ENCODE results near the gene IFIT1B. TPM values are rescaled to one million over a fixed set of nuclear protein-coding genes. Genes with fewer than 3 reads are reported as not detected.

IFIT1B gene
- total and polyA plus RNA-seq, 2 of the 8 experiments (the other 6 are each of a cell fraction or from before 2014, with no cell fraction given), result not detected

DNA sequence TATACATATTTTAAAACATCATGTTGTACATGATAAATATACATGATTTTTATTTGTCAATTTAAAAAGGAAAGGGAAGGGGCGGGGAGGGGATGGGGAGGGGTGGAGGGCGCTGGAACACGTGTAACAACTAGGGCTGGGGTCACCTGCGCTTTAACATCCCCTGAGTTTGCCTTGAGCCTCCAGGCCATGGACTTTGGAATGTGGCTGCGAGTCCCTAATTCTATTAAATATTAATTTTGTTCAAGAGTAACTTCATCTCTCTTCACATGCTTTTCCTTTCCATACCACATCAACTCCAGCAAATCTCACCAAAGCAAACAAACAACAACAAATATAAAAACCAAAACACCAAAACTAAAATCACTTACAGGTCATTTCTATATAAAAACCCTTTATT lies 47.1 kb downstream of the IFIT1B start (continued):
- TF ChIP-seq, protein P1, sequence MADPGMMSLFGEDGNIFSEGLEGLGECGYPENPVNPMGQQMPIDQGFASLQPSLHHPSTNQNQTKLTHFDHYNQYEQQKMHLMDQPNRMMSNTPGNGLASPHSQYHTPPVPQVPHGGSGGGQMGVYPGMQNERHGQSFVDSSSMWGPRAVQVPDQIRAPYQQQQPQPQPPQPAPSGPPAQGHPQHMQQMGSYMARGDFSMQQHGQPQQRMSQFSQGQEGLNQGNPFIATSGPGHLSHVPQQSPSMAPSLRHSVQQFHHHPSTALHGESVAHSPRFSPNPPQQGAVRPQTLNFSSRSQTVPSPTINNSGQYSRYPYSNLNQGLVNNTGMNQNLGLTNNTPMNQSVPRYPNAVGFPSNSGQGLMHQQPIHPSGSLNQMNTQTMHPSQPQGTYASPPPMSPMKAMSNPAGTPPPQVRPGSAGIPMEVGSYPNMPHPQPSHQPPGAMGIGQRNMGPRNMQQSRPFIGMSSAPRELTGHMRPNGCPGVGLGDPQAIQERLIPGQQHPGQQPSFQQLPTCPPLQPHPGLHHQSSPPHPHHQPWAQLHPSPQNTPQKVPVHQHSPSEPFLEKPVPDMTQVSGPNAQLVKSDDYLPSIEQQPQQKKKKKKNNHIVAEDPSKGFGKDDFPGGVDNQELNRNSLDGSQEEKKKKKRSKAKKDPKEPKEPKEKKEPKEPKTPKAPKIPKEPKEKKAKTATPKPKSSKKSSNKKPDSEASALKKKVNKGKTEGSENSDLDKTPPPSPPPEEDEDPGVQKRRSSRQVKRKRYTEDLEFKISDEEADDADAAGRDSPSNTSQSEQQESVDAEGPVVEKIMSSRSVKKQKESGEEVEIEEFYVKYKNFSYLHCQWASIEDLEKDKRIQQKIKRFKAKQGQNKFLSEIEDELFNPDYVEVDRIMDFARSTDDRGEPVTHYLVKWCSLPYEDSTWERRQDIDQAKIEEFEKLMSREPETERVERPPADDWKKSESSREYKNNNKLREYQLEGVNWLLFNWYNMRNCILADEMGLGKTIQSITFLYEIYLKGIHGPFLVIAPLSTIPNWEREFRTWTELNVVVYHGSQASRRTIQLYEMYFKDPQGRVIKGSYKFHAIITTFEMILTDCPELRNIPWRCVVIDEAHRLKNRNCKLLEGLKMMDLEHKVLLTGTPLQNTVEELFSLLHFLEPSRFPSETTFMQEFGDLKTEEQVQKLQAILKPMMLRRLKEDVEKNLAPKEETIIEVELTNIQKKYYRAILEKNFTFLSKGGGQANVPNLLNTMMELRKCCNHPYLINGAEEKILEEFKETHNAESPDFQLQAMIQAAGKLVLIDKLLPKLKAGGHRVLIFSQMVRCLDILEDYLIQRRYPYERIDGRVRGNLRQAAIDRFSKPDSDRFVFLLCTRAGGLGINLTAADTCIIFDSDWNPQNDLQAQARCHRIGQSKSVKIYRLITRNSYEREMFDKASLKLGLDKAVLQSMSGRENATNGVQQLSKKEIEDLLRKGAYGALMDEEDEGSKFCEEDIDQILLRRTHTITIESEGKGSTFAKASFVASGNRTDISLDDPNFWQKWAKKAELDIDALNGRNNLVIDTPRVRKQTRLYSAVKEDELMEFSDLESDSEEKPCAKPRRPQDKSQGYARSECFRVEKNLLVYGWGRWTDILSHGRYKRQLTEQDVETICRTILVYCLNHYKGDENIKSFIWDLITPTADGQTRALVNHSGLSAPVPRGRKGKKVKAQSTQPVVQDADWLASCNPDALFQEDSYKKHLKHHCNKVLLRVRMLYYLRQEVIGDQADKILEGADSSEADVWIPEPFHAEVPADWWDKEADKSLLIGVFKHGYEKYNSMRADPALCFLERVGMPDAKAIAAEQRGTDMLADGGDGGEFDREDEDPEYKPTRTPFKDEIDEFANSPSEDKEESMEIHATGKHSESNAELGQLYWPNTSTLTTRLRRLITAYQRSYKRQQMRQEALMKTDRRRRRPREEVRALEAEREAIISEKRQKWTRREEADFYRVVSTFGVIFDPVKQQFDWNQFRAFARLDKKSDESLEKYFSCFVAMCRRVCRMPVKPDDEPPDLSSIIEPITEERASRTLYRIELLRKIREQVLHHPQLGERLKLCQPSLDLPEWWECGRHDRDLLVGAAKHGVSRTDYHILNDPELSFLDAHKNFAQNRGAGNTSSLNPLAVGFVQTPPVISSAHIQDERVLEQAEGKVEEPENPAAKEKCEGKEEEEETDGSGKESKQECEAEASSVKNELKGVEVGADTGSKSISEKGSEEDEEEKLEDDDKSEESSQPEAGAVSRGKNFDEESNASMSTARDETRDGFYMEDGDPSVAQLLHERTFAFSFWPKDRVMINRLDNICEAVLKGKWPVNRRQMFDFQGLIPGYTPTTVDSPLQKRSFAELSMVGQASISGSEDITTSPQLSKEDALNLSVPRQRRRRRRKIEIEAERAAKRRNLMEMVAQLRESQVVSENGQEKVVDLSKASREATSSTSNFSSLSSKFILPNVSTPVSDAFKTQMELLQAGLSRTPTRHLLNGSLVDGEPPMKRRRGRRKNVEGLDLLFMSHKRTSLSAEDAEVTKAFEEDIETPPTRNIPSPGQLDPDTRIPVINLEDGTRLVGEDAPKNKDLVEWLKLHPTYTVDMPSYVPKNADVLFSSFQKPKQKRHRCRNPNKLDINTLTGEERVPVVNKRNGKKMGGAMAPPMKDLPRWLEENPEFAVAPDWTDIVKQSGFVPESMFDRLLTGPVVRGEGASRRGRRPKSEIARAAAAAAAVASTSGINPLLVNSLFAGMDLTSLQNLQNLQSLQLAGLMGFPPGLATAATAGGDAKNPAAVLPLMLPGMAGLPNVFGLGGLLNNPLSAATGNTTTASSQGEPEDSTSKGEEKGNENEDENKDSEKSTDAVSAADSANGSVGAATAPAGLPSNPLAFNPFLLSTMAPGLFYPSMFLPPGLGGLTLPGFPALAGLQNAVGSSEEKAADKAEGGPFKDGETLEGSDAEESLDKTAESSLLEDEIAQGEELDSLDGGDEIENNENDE (IDR thresholded peaks at IDR 0.05; ENCODE audit: insufficient replicate concordance, low read length), result no peak
- TF ChIP-seq GTF2F1 (IDR thresholded peaks at IDR 0.05; ENCODE audit: borderline replicate concordance, low read depth, low read length) (no peak), HDAC6 (IDR thresholded peaks at IDR 0.05; ENCODE audit: low read depth, low read length) (no peak), TBP (IDR thresholded peaks at IDR 0.05; ENCODE audit: low read depth, low read length) (no peak)

Data from H1 (cell line).